Endothelial cell of umbilical vein (primary cell): ENCODE measurements around the gene FAM83D. TPM values are rescaled to one million over a fixed set of nuclear protein-coding genes. Genes with fewer than 3 reads are reported as not detected.
"Not testable (repeated sequence)": the region's sequence is repeated elsewhere in the genome, so short reads cannot be mapped to it uniquely, and the experiment has no call there.

ENCODE experiments used
- BruUV-seq: library from RNA; stranded (reverse); fragments of 400-500 nt; replicated peaks from 2 replicates; lab custom pipeline; 2021; lab: Mats Ljungman, UMichigan
- CTCF ChIA-PET: fragments of 300-600, 350-600 bp; sonication (Branson Sonifier 250); formaldehyde crosslinking; loops from one replicate; lab custom pipeline; 2021; ENCODE audit warnings: antibody characterized with exemption, inconsistent platforms; lab: Charles Lee
- POLR2A ChIA-PET: fragments of 300-600, 350-600 bp; sonication (Branson Sonifier 250); formaldehyde crosslinking; loops from one replicate; lab custom pipeline; 2021; ENCODE audit warnings: antibody characterized with exemption, inconsistent platforms; lab: Charles Lee
- DNase-seq: peaks from one replicate; pipeline ENCODE4 v3.0.0-alpha.2; 2011; ENCODE audit warnings: low read depth, low spot score
- FAIRE-seq: peaks from 2 replicates; lab custom pipeline; 2011; peaks lifted over from hg19 to GRCh38; lab: Jason Lieb, UNC
- H2AFZ ChIP-seq: 2 replicates; pipeline ENCODE4 v1.6.0; 2012; ENCODE audit warnings: low read depth, low read length, control low read depth, inconsistent platforms
- H3K27ac ChIP-seq: 2 replicates; pipeline ENCODE4 v1.5.1; 2011; ENCODE audit warnings: low read depth, mild to moderate bottlenecking, control low read depth, low read length, moderate library complexity; ENCODE audit not compliant: insufficient read depth
- H3K27me3 ChIP-seq, 2 experiments: 2 replicates each; pipeline versions ENCODE4 v1.6.0 to v1.6.1; 2011; ENCODE audit warnings: low read length in 2 of 2, mixed read lengths in 1 of 2; ENCODE audit not compliant: control insufficient read depth in 2 of 2, insufficient read depth in 2 of 2
- H3K36me3 ChIP-seq, 2 experiments: 2 replicates in 1 of 2; 3 replicates in 1 of 2; pipeline ENCODE4 v1.5.1; 2011; ENCODE audit warnings: low read length in 2 of 2, mild to moderate bottlenecking in 1 of 2, moderate library complexity in 1 of 2; ENCODE audit not compliant: control insufficient read depth in 2 of 2, insufficient read depth in 2 of 2; ENCODE audit errors: extremely low read depth in 1 of 2
- H3K4me1 ChIP-seq: 3 replicates; pipeline ENCODE4 v1.5.1; 2011; ENCODE audit warnings: mild to moderate bottlenecking, low read length; ENCODE audit not compliant: control insufficient read depth, insufficient read depth; ENCODE audit errors: extremely low read depth
- H3K4me2 ChIP-seq: 2 replicates; pipeline ENCODE4 v1.6.1; 2011; ENCODE audit warnings: low read length, control low read depth, mixed read lengths; ENCODE audit not compliant: insufficient read depth
- H3K4me3 ChIP-seq, 3 experiments: fragments of 200-600 bp in 1 of 3; sonication (generic), shearing (Covaris generic) in 1 of 3; replicated peaks in 1 of 3; 2 replicates each; pipeline ENCODE4 v1.5.1; 2011 to 2016; ENCODE audit warnings: control low read depth in 3 of 3, low read length in 3 of 3, mild to moderate bottlenecking in 2 of 3, inconsistent platforms in 1 of 3, low read depth in 1 of 3, moderate library complexity in 1 of 3; ENCODE audit not compliant: insufficient read depth in 1 of 3
- H3K79me2 ChIP-seq: 2 replicates; pipeline ENCODE4 v1.6.0; 2012; ENCODE audit warnings: low read length, inconsistent platforms; ENCODE audit not compliant: control insufficient read depth, insufficient read depth
- H3K9ac ChIP-seq: replicated peaks from 2 replicates; pipeline ENCODE3; 2011; ENCODE audit warnings: low read length, control low read depth; ENCODE audit not compliant: insufficient read depth; ENCODE audit errors: extremely low read depth
- H3K9me1 ChIP-seq: replicated peaks from 3 replicates; pipeline ENCODE4 v1.6.0; 2011; ENCODE audit warnings: mild to moderate bottlenecking, low read length; ENCODE audit not compliant: control insufficient read depth, insufficient read depth; ENCODE audit errors: extremely low read depth
- H3K9me3 ChIP-seq: replicated peaks from 2 replicates; pipeline ENCODE4 v1.5.1; 2012; ENCODE audit warnings: low read length, inconsistent platforms; ENCODE audit not compliant: control insufficient read depth, insufficient read depth
- H4K20me1 ChIP-seq: replicated peaks from 2 replicates; pipeline ENCODE3; 2011; ENCODE audit warnings: mild to moderate bottlenecking, low read length; ENCODE audit not compliant: control insufficient read depth, insufficient read depth; ENCODE audit errors: extremely low read depth
- EZH2 ChIP-seq: IDR thresholded peaks from 2 replicates; pipeline ENCODE4 v1.6.1; 2012; ENCODE audit warnings: borderline replicate concordance, low read depth, mild to moderate bottlenecking, moderate library complexity, low read length, inconsistent platforms; ENCODE audit not compliant: severe bottlenecking
- GATA2 ChIP-seq: IDR thresholded peaks from 2 replicates; pipeline ENCODE4 v1.7.0; 2011; ENCODE audit warnings: low read depth, mild to moderate bottlenecking, moderate library complexity, mixed read lengths, low read length; ENCODE audit not compliant: insufficient read length, insufficient read depth
- MAX ChIP-seq: IDR thresholded peaks from 2 replicates; pipeline ENCODE4 v1.6.1; 2011; ENCODE audit not compliant: insufficient read depth, insufficient read length
- dilution Hi-C: fragments of 300-500 bp; cut with MboI; formaldehyde crosslinking; loops from one replicate; pipeline ENCODE4 v1.15.0; 2019; ENCODE audit warnings: low sequenced_read_pairs; ENCODE audit not compliant: extremely low pct_ligation_motif_present
- intact Hi-C: fragments of 100-400 bp; cut with micrococcal nuclease; formaldehyde crosslinking; loops from one replicate; pipeline ENCODE4 v1.10.0; 2022
- polyA plus RNA-seq, 4 experiments: library from polyadenylated mRNA; depleted of rRNA in 3 of 4; stranded (reverse) in 3 of 4; unstranded in 1 of 4; fragments of >200 nt; gene quantifications; 2 replicates each; pipeline versions ENCODE4 v1.2.1 to v1.2.3, GENCODE V29; 2011 to 2012; ENCODE audit warnings: missing spikeins in 1 of 4
- total RNA-seq: library from RNA; stranded (reverse); gene quantifications from 2 replicates; pipeline ENCODE4 v1.2.3, GENCODE V29; 2021

The FAM83D gene
- total and polyA plus RNA-seq, 2 donors (not counting 3 experiments of a cell fraction or from before 2014, with no cell fraction given), result 41.0 to 46.0 TPM

GRCh38 chr20:38995536-38996044 lies 69.4 kb downstream of the FAM83D start:
- H3K27ac ChIP-seq, result no peak overlapping the region
- ChIA-PET POLR2A (no interaction called here), CTCF (interaction anchor here (1.1 to 2.4 kb wide), 5 partner anchors 10 to 270 kb away, joined by 3 to 6 read pairs (median 4); no protein-coding TSS in a partner anchor)
- no peaks in the 10 kb centered on the region for H4K20me1 ChIP-seq
- no peaks in the 10 kb centered on the region for H3K27me3 ChIP-seq
- no TSS peak for BruUV-seq
- no peak for FAIRE-seq
- no peaks in the 10 kb centered on the region for H3K9me1 ChIP-seq
- no peak overlapping the region for H3K4me3 ChIP-seq
- intact Hi-C loops, result no loop called here
- H3K9ac ChIP-seq, result no peak overlapping the region
- no peaks in the 10 kb centered on the region for H3K79me2 ChIP-seq
- no peak overlapping the region for H2AFZ ChIP-seq
- H3K4me1 ChIP-seq, result no peaks in the 10 kb centered on the region
- H3K9me3 ChIP-seq, result no peaks in the 10 kb centered on the region
- no peak for DNase-seq
- dilution Hi-C loops, result no loop called here
- H3K4me2 ChIP-seq, result no peak overlapping the region
- TF ChIP-seq EZH2 (no peak), GATA2 (no peak), MAX (no peak)
- peaks cover 6 to 8% of the 10 kb centered on the region in 2 experiments for H3K36me3 ChIP-seq

GRCh38 chr20:38996866-38997265 lies 70.6 kb downstream of the FAM83D start:
- DNase-seq, H3K4me3 ChIP-seq, H2AFZ ChIP-seq, intact Hi-C loops, H3K4me2 ChIP-seq, H3K27ac ChIP-seq, H3K9ac ChIP-seq, H3K4me1 ChIP-seq, H3K27me3 ChIP-seq, dilution Hi-C loops, H3K9me3 ChIP-seq, BruUV-seq, POLR2A ChIA-PET, FAIRE-seq, H3K9me1 ChIP-seq, H3K36me3 ChIP-seq, H4K20me1 ChIP-seq, H3K79me2 ChIP-seq: not testable (repeated sequence)
- CTCF ChIA-PET, result interaction anchor here (1.5 to 2.4 kb wide), 2 partner anchors 11 to 271 kb away, joined by 4 to 6 read pairs; no protein-coding TSS in a partner anchor
